GM19099 (cell line): ENCODE data around the gene ITSN1.

Source experiments
- POLR2A ChIP-seq: IDR thresholded peaks from 3 replicates; pipeline ENCODE4 v1.6.1; 2011; ENCODE audit warnings: low read depth; ENCODE audit not compliant: insufficient read length; ENCODE audit errors: extremely low read depth

The ITSN1 gene

DNA sequence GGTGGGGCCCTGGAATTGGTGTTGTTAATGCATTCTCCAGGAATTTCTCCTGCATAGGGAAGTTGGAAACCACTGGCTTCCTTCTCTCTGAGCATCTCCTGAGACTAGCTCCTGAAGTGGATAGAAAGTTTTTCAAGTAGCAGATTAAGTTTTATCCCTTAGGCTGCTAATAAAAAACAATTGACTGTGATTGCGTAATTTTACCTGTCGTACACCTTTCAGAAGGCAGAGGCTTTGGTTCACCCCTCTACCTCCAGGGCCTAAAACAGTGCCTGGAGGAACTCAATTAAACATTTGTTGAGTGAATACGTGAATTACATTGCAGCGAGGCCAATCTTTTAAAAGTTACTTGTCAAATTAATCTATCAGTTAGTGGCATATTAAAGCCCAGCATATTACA, 3.4 kb downstream of the ITSN1 start:
- TF ChIP-seq POLR2A, result no peak

GRCh38 chr21:33647587-33647986, 5.3 kb downstream of the ITSN1 start:
- no peak for TF ChIP-seq POLR2A

- no peak for TF ChIP-seq POLR2A
These were observed 6.3 kb downstream of the ITSN1 start for GRCh38 chr21:33648555-33648954.

- no peak for TF ChIP-seq POLR2A
These were observed 7.9 kb downstream of the ITSN1 start for GRCh38 chr21:33650230-33650629.

GRCh38 chr21:33650929-33651509, 8.7 kb downstream of the ITSN1 start:
- TF ChIP-seq POLR2A, result no peak

DNA sequence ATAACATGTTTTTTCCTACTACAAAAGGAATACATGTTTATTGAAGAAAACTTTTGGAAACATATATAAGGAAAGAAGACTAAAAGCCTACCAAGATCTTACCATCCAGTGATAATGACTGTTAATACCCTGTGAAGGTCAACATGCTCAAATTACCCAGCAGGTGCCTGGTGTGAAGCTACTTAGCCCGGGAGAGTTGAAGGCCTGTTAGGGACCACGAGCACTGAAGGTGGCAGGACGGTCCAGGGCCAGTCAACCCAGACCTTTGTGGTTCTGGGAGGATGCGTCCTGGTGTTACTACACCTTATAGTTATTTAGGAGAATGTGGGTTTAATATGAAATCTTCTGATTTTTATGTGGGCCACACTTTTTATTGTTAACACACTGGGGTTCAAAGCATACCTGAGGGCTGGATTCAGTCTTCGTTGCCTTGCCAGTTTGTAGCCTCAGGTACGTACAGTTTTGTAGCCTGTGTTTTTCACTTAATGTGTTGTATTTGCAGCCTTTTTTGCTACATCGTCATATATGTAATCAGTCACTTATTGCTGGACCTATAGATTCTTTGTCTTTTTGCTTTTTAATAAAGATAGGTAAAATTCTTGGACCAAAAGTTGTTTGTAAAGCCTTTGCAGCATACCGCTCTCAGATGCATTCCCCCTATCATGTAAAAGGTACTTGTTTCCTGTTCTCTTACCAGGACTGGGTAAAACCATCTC, 9.8 kb downstream of the ITSN1 start:
- no peak for TF ChIP-seq POLR2A

DNA sequence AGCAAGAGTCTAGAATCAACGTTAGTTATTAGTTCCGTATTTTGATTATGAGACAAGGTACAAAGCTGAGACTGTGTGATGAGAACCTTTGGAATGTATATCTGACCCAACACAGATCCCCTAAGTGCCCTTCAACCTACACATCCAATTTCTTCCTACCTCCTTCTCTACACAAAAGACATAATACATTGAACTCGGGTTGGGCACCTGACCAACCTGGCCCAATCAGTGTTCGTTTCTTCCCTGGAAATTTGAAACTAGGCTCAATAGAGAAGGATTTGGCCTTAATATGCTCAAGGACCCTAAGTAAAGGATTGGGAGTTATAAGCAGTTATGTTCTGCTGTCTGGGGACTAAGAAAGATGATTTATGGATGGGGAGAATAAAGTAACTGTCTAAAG, 12.1 kb downstream of the ITSN1 start:
- no peak for TF ChIP-seq POLR2A

DNA sequence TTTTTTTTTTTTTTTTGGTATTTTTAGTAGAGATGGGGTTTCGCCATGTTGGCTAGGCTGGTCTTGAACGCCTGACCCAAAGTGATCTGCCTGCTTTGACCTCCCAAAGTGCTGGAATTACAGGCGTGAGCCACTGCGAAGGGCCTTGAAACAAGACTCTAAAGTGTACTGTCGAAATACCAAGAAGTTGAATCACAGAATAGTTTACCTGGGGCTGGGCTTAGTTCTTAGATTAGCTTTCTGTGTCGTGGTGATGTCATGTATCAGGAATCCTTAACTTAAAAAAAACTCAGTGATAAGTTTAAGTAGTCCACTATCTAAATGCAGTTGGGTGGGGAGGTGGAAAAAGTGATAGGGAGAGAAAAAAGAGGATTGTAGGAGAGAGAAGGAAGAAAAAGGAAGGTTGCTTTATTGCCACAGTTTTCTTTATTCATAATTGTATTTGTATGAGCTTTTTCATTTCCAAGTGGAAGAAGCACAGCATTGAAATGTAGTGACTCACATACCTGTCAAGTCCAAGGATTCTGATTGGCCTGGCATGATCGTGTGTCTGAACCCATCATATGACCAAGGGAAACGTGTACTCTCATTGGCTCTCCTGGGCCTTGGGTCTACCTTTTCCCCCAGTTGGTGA, 13.4 kb downstream of the ITSN1 start:
- no peak for TF ChIP-seq POLR2A

DNA sequence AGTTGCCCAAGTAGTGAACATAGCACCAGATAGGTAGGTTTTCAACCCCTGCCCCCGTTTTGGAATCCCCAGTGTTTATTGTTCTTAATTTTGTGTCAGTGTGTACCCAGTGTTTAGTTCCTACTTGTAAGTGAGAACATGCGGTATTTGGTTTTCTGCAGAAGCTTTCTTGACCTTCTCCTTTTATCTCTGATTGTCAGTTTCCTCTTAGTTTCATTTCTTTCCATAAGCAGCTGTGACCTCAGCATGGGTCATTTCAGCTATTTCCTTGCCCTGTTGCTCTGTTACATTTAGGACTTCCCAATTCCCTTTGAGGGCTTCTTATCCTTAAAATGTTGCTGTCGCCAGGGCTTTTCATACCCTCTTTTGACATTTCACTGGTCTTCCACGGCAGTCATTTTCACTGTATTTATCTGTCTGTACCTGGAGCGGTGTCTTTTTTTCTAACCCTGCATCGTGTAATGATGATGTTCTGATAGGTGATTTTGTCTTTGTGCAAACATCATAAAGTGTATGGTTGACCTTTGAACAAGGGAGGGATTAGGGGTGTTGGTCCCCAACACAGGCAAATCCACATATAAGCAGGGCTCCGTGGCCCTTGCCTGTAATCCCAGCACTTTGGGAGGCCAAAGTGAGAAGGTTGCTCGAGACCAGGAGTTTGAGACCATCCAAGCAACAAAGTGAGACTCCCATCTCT, 15.0 kb downstream of the ITSN1 start:
- no peak for TF ChIP-seq POLR2A

- no peak for TF ChIP-seq POLR2A
These were observed 16.7 kb downstream of the ITSN1 start for GRCh38 chr21:33658919-33659567.

DNA sequence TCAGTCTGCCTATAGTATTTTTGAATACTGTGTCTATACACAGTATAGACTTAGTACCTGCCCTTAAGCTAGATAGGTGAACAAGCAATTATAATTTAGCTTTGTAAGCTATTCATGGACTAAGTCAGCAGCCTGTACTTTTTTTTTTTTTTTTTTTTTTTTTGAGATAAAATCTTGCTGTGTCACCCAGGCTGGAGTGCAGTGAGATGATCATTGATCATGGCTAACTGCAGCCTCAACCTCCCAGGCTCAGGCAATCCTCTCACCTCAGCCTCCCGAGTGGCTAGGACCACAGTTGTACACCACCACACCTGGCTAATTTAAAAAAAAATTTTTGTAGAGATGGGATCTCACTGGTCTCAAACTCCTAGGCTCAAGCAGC, 17.3 kb downstream of the ITSN1 start:
- TF ChIP-seq POLR2A, result no peak

DNA sequence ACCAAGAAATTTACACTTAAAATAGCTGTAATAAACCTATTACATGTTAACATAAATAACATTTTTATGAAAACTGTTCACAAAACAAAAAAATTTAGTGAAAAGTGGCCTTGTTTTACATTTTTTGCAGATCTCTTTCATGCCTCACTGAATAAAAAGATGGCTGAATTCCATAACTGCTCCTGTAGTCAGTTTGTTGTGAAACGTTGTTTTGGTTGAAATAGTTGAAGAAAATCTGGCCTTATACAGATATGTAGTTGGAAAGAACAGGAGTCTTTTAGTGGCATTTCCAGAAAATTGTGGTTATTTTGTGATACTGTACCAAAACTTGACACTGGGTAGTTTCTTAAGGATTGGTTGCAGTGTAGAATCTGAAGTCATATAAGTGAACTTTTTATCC, 18.1 kb downstream of the ITSN1 start:
- TF ChIP-seq POLR2A, result no peak

- no peak for TF ChIP-seq POLR2A
These were observed 18.8 kb downstream of the ITSN1 start for GRCh38 chr21:33661146-33661545.

GRCh38 chr21:33662046-33662445, 19.7 kb downstream of the ITSN1 start:
- TF ChIP-seq POLR2A, result no peak

- no peak for TF ChIP-seq POLR2A
These were observed 20.9 kb downstream of the ITSN1 start for GRCh38 chr21:33663241-33663640.
